ENCODE results near the gene HOXB5. TPM values are rescaled to one million over a fixed set of nuclear protein-coding genes. Genes with fewer than 3 reads are reported as not detected.
A peak's percentile ranks its signal among the peaks of the same experiment; 100 is the strongest.

Gene HOXB5
- total RNA-seq, 1 donor from 2014 or later, result not detected

DNA sequence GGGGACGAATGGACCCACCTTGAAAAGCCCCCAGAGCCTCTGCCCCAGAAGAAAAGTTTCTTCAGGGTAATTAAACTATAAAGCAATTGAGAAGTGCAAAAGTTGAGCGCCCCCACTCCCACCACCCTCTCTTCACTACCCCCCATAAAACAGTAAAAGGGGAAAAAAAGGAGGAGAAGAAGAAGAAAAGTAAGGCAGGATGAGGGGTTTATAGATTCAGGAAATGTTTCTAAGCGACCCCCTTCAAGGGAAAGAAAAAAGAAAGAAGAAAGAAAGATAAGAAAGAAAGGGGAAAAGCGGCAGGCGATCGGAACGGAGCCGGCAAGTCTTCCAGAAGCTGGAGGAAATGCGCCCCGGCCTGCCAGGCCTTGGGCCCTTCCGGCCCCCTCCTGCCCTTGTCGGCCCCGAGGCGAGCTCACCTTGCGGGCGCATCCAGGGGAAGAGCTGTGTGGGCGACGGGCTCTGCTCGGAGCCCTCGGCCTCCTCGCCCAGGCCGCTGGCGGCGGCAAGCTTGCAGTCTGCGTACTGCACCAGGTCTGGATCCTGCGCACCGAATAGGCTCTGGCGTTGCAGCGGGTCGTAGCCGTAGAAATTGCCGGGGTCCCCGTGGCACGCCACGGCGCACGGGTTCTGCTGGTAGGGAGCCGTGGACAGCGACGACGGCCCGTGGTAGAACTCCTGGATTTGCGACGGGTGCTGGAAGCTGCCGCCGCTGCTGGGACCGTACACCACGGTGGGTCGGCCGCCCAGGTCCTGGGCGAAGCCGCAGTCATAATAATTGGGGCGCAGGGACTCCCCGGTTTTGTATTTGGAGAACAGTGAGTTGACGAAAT is 20.5 kb upstream of the HOXB5 start:
- Mint-ChIP-seq H3K4me3 (no peak overlapping the region), H3K9me3 (peaks cover 4% of the 10 kb centered on the region), H3K36me3 (no peaks in the 10 kb centered on the region), H3K27me3 (ENCODE audit: insufficient read depth, low read depth) (peaks cover 92% of the 10 kb centered on the region), H3K4me1 (peaks cover 11% of the 10 kb centered on the region), H3K27ac (no peak overlapping the region)
- TF ChIP-seq EZH2phosphoT487 (IDR thresholded peaks at IDR 0.05) (peak; percentile 100), EZH2 (IDR thresholded peaks at IDR 0.05) (peak; percentile 100)
- TF ChIP-seq, protein P1, sequence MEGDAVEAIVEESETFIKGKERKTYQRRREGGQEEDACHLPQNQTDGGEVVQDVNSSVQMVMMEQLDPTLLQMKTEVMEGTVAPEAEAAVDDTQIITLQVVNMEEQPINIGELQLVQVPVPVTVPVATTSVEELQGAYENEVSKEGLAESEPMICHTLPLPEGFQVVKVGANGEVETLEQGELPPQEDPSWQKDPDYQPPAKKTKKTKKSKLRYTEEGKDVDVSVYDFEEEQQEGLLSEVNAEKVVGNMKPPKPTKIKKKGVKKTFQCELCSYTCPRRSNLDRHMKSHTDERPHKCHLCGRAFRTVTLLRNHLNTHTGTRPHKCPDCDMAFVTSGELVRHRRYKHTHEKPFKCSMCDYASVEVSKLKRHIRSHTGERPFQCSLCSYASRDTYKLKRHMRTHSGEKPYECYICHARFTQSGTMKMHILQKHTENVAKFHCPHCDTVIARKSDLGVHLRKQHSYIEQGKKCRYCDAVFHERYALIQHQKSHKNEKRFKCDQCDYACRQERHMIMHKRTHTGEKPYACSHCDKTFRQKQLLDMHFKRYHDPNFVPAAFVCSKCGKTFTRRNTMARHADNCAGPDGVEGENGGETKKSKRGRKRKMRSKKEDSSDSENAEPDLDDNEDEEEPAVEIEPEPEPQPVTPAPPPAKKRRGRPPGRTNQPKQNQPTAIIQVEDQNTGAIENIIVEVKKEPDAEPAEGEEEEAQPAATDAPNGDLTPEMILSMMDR (IDR thresholded peaks at IDR 0.05), result no peak
- Histone ChIP-seq H3K9me3 (ENCODE audit: low read depth) (no peaks in the 10 kb centered on the region), H3K27ac (no peak overlapping the region), H2AFZ (replicated peaks) (no peak overlapping the region), H3K27me3 (peaks cover 100% of the 10 kb centered on the region), H3F3A (ENCODE audit: low read depth) (peaks cover 9% of the 10 kb centered on the region), H3K36me3 (no peaks in the 10 kb centered on the region), H3K9ac (no peak overlapping the region), H3K4me2 (no peak overlapping the region), H3K79me2 (ENCODE audit: low read depth) (no peaks in the 10 kb centered on the region), H4K20me1 (ENCODE audit: low read depth) (peaks cover 97% of the 10 kb centered on the region), H3K4me3 (no peak overlapping the region), H3K4me1 (no peaks in the 10 kb centered on the region)
- DNase-seq (ENCODE audit: low spot score), result peak; percentile 71

DNA sequence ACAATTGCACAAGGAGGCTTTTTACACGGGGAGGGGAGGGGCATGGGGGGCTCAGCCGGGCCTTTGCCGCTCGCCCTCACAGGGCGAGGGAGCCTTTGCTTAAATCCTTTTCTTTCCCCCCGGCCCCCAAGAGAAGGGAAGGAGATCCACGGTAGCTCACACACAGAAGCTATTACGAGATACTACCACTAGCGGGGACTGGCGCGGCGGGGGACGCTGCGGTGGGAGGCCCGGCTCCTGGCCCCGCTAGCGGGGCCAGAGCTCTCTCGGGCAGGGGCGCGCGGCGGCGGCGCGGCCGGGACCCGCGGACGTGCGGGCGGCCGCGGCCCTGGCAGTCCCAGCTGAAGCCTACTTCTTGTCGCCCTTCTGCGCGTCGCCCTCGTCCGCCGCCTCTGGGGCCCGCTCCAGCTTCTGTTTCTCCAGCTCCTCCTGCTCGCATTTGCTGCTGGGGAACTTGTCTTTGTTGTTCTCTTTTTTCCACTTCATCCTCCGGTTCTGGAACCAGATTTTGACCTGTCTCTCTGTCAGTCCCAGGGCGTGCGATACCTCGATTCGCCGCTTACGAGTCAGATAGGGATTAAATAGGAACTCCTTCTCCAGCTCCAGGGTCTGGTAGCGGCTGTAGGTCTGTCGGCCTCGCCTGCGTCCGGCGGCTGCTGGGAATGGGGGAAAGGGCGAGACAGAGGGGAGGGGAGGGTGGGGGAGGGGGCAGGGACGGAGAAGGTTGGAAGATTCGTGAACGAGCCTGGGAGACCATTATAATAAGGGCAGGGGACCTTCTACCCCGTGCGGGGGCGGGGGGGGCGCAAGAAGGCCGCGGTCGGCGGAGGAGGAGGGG is 19.5 kb upstream of the HOXB5 start:
- H3K27me3 ChIP-seq, result peaks cover 100% of the 10 kb centered on the region
- Mint-ChIP-seq H3K27me3 (ENCODE audit: insufficient read depth, low read depth) (peaks cover 92% of the 10 kb centered on the region), H3K36me3 (no peaks in the 10 kb centered on the region), H3K4me3 (peak overlapping the region; percentile 72), H3K4me1 (peaks cover 11% of the 10 kb centered on the region), H3K27ac (no peak overlapping the region), H3K9me3 (peaks cover 3% of the 10 kb centered on the region)
- H4K20me1 ChIP-seq (ENCODE audit: low read depth), result peaks cover 98% of the 10 kb centered on the region
- no peak overlapping the region for H3K4me2 ChIP-seq
- H2AFZ ChIP-seq (replicated peaks), result no peak overlapping the region
- peak; percentile 71 for DNase-seq (ENCODE audit: low spot score)
- TF ChIP-seq EZH2phosphoT487 (IDR thresholded peaks at IDR 0.05), result peak; percentile 65
- TF ChIP-seq, protein P1 (IDR thresholded peaks at IDR 0.05), result no peak
- peak; percentile 23 for TF ChIP-seq EZH2 (IDR thresholded peaks at IDR 0.05)
- H3K4me3 ChIP-seq, result no peak overlapping the region
- no peaks in the 10 kb centered on the region for H3K79me2 ChIP-seq (ENCODE audit: low read depth)
- no peaks in the 10 kb centered on the region for H3K4me1 ChIP-seq
- H3K36me3 ChIP-seq, result no peaks in the 10 kb centered on the region
- no peaks in the 10 kb centered on the region for H3K9me3 ChIP-seq (ENCODE audit: low read depth)
- H3K27ac ChIP-seq, result no peak overlapping the region
- H3F3A ChIP-seq (ENCODE audit: low read depth), result peaks cover 9% of the 10 kb centered on the region
- H3K9ac ChIP-seq, result no peak overlapping the region

DNA sequence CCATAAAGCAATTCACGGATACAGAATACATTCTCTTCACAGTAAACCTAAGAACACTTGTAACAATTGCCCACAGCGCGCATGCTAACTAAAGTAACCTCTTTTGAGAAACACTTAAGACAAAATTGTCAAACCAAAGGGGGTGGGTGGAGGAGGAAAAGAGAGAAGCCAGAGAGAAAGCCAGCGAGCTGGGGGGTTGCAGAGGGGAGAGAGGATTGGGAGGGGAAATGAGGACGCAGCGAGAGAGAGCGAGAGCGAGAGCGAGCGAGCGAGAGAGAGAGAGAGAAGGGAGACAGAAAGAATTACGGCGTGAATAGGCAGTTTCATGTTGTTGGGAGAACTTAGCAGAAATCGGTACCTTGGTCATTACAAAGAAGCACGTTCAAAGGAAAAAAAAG is 18.9 kb upstream of the HOXB5 start:
- H2AFZ ChIP-seq (replicated peaks), result no peak overlapping the region
- Mint-ChIP-seq H3K27me3 (ENCODE audit: insufficient read depth, low read depth) (peaks cover 92% of the 10 kb centered on the region), H3K36me3 (no peaks in the 10 kb centered on the region), H3K9me3 (peaks cover 3% of the 10 kb centered on the region), H3K4me3 (no peak overlapping the region), H3K4me1 (peaks cover 11% of the 10 kb centered on the region), H3K27ac (no peak overlapping the region)
- H3K4me1 ChIP-seq, result no peaks in the 10 kb centered on the region
- no peaks in the 10 kb centered on the region for H3K36me3 ChIP-seq
- peaks cover 95% of the 10 kb centered on the region for H4K20me1 ChIP-seq (ENCODE audit: low read depth)
- peaks cover 100% of the 10 kb centered on the region for H3K27me3 ChIP-seq
- no peak overlapping the region for H3K4me3 ChIP-seq
- H3K9ac ChIP-seq, result no peak overlapping the region
- H3K27ac ChIP-seq, result no peak overlapping the region
- no peak overlapping the region for H3K4me2 ChIP-seq
- no peaks in the 10 kb centered on the region for H3K79me2 ChIP-seq (ENCODE audit: low read depth)
- TF ChIP-seq, protein P1 (IDR thresholded peaks at IDR 0.05), result no peak
- peak; percentile 97 for TF ChIP-seq EZH2 (IDR thresholded peaks at IDR 0.05)
- peak; percentile 88 for TF ChIP-seq EZH2phosphoT487 (IDR thresholded peaks at IDR 0.05)
- no peak for DNase-seq (ENCODE audit: low spot score)
- no peaks in the 10 kb centered on the region for H3K9me3 ChIP-seq (ENCODE audit: low read depth)
- peaks cover 9% of the 10 kb centered on the region for H3F3A ChIP-seq (ENCODE audit: low read depth)
